Stimulated activated CD8-positive, alpha-beta memory T cell treated with anti-CD3 and anti-CD28 coated beads, Interleukin-15, amount 100 ng/mL, for 48 hours (primary cell): ENCODE results near the gene KLRC1.
"Not testable (repeated sequence)": the region's sequence is repeated elsewhere in the genome, so short reads cannot be mapped to it uniquely, and the experiment has no call there.

ENCODE experiments used
- DNase-seq, 2 donors: peaks; one replicate each; pipeline ENCODE4 v3.0.0-alpha.2; 2020; ENCODE audit warnings: low read depth in 2 of 2

The KLRC1 gene

GRCh38 chr12:10453156-10453555 is at the start of gene KLRC1:
KLRC1 (minus strand) TSS chr12:10453377; CDS start chr12:10451156, 2,221 bp downstream.
- no peak for DNase-seq

GRCh38 chr12:10501030-10501429 is 47.9 kb upstream of the KLRC1 start:
- no peak for DNase-seq

- no peak for DNase-seq
Measured at GRCh38 chr12:10498042-10498441, 44.9 kb upstream of the KLRC1 start.

- peak; percentile 75 to 76 for DNase-seq
Measured at GRCh38 chr12:10497602-10498001, 44.4 kb upstream of the KLRC1 start.

- no peak for DNase-seq
Measured at GRCh38 chr12:10491766-10492165, 38.6 kb upstream of the KLRC1 start.

- not testable (repeated sequence) for DNase-seq
Measured at GRCh38 chr12:10487328-10487727, 34.2 kb upstream of the KLRC1 start.

GRCh38 chr12:10481901-10482300 is 28.7 kb upstream of the KLRC1 start:
- not testable (repeated sequence) for DNase-seq

- not testable (repeated sequence) for DNase-seq
Measured at GRCh38 chr12:10472808-10473207, 19.6 kb upstream of the KLRC1 start.

- no peak for DNase-seq
Measured at GRCh38 chr12:10469701-10470100, 16.5 kb upstream of the KLRC1 start.

- no peak for DNase-seq
Measured at GRCh38 chr12:10466311-10466710, 13.1 kb upstream of the KLRC1 start.

GRCh38 chr12:10457760-10458159 is 4.6 kb upstream of the KLRC1 start:
- no peak for DNase-seq

GRCh38 chr12:10456856-10457255 is 3.7 kb upstream of the KLRC1 start:
- no peak for DNase-seq

GRCh38 chr12:10455766-10456165 is 2.6 kb upstream of the KLRC1 start:
- no peak for DNase-seq

- no peak for DNase-seq
Measured at GRCh38 chr12:10454531-10454930, 1.4 kb upstream of the KLRC1 start.

- DNase-seq, result no peak
Measured at GRCh38 chr12:10448236-10448635, 4.9 kb downstream of the KLRC1 start.

GRCh38 chr12:10446052-10446451 is 7.1 kb downstream of the KLRC1 start:
- not testable (repeated sequence) for DNase-seq

- DNase-seq, result not testable (repeated sequence)
Measured at GRCh38 chr12:10441144-10441543, 12.0 kb downstream of the KLRC1 start.

- DNase-seq, result not testable (repeated sequence)
Measured at GRCh38 chr12:10439608-10440274, 13.4 kb downstream of the KLRC1 start.

GRCh38 chr12:10437601-10438000 is 15.6 kb downstream of the KLRC1 start:
- not testable (repeated sequence) for DNase-seq

- not testable (repeated sequence) for DNase-seq
Measured at GRCh38 chr12:10435816-10436215, 17.4 kb downstream of the KLRC1 start, which contains the start of gene KLRC2. KLRC2 (minus strand) TSS chr12:10436010; CDS start chr12:10435986, 24 bp downstream.

- DNase-seq, result not testable (repeated sequence)
Measured at GRCh38 chr12:10430623-10431022, 22.6 kb downstream of the KLRC1 start.

GRCh38 chr12:10425938-10426337 is 27.2 kb downstream of the KLRC1 start:
- DNase-seq, result not testable (repeated sequence)

GRCh38 chr12:10424260-10424899 is 28.8 kb downstream of the KLRC1 start:
- DNase-seq, result not testable (repeated sequence)
